ENCODE measurements around the gene PRM3.

PRM3 gene

DNA sequence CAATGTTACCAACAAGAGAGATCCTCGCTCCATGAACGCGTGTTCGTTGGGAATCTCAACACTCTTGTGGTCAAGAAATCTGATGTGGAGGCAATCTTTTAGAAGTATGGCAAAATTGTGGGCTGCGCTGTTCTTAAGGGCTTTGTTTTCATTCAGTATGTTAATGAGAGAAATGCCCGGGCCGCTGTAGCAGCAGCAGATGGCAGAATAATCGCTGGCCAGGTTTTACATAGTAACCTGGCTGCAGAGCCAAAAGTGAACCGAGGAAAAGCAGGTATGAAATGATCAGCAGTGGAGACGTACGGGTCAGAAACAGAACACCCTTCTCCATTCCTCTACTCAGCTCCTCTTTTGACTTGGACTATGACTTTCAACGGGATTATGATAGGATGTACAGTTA is 30.8 kb downstream of the PRM3 start:
- DNase-seq (ENCODE audit: low read depth) = no peak

DNA sequence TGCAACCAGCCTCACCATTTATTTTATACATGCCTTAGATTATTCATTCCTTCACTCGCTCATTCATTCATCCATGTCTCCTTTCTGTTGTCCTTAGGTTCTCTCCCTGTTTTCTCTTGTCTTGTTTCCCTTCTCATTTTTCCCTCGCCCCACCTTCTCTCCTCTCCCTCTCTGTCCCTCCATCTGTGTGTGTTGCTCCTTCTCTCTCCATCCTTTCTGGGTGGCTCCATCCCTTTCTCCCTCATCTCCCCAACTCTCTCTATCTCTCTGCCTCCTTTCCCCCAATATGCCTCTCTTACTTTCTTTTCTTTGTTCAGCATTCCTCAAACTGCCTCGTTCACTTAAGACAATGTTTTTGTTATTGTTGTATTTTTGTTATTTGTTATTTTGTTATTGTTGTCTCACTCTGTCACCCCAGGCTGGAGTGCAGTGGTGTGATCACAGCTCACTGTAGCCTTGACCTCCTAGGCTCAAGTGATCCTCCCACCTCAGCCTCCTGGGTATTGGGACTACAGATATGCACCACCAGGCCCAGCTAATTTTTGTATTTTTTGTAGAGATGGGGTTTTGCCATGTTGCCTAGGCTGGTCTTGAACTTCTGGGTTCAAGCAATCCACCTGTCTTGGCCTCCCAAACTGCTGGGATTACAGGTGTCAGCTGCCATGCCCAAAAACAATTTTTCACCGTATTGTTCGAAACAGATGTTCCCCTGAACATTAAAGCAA is 31.8 kb downstream of the PRM3 start:
- no peak for DNase-seq (ENCODE audit: low read depth)

DNA sequence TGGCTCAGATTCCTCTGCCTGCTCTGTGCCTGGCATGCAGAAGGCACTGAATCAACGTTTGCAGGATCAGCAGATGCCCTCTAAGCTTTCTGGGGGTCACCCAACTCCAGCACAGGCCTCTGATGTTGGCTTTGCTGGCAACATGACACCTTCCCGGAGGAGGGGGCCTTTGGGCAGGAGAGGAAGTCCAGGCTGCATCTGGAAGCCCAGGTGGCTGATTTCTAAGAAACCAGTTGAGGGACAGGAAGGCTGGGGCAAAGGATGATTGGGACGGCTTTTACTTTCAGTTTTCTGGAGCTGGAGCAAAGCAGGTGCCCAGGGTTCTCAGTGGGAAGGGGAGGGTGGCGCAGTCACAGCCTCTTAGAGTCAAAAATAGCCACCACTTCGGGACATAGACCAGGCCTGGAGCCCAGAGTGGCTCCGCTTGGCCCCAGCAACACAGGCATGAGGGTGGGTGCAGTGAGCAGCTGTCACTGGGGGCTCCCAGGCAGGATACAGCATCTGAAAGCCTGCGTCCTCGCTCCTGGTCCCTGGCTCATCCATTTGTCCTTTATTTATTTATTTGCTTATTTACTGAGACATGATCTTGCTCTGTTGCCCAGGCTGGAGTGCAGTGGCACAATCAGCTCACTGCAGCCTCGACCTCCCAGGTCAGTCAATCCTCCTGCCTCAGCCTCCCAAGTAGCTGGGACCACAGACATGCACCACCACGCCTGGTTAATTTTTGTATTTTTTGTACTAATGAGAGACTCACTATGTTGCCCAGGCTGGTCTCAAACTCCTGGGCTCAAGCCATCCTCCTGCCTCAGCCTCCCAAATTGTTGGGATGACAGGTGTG is 32.6 kb downstream of the PRM3 start:
- no peak for DNase-seq (ENCODE audit: low read depth)

DNA sequence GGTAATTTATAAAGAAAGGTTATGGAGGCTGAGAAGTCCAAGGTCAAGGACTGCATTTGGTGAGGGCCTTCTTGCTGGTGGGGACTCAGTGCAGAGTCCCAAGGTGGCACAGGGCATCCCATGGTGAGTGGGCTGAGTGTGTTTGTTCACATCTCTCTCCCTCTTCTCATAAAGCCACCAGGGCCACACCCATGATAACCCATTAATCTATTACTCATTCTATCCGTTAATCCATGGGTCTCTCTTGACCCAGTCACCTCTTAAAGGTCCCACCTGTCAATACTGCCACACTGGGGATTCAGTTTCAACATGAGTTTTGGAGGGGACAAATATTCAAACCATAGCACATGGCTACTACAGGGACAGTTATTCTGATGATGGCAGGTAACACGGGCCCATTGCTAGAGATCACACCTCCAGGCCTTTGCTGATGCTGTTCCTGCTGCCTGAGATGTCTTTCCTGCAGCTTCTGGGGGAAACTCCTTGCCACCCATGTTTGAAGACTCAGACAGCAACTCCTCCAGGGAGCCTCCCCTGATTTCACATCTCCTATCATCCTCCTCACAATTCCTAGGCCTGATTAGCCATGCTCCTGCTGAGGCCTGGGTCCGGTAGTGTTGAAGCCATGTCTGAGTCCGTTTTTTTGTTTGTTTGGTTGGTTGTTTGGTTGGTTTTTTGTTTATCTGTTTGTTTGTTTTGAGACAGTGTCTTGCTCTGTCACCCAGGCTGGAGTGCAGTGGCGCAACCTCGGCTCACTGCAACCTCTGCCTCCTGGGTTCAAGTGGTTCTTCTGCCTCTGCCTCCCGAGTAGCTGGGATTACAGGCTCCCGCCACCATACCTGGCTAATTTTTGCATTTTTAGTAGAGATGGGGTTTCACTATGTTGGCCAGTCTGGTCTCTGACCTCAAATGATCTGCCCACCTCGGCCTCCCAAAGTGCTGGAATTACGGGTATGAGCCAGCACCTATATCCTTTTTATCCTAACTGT is 33.5 kb downstream of the PRM3 start:
- no peak for DNase-seq (ENCODE audit: low read depth)

DNA sequence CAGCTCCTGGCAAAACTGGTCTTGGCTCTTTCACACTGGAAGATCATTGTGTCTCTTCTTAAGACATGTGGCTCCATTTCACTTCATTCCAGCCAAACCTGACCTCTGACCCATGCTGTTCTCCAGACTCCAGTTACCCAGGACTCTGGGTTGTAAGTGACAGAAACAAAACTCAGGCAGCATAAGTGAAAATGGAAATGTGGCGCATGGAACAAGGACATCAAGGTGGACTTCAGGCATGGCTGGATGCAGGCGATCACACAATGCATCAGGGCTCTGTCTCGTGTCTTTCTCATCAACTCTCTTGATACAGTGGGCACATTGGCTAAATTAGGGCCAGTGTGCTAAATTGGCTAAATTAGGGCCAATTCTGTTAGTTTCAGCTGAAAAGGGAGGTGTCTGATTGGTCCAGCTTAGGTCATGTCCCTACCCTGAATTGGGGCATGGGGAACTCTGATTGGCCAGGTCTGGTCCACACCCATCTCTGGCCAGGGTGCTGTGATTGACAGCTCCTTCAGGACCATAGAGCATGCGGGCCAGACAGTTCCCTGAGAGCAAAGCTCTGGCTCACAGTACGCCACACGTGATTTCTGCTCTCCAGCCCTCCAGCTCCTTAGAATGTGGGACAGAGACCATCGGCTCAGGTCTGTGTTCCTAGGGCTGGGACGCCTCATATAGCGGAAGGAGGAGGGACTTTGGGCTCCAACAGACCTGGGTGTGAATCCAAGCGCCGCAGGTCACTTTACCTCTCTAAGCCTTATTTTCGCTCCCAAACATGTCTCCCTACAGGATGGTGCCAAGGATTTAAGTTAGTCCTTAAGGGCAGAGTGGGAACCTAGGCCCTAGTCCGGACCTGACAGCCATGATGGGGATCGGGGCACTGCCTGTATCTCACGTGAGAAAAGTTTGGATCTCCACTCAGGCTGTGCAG is 34.9 kb downstream of the PRM3 start:
- DNase-seq (ENCODE audit: low read depth) = no peak

DNA sequence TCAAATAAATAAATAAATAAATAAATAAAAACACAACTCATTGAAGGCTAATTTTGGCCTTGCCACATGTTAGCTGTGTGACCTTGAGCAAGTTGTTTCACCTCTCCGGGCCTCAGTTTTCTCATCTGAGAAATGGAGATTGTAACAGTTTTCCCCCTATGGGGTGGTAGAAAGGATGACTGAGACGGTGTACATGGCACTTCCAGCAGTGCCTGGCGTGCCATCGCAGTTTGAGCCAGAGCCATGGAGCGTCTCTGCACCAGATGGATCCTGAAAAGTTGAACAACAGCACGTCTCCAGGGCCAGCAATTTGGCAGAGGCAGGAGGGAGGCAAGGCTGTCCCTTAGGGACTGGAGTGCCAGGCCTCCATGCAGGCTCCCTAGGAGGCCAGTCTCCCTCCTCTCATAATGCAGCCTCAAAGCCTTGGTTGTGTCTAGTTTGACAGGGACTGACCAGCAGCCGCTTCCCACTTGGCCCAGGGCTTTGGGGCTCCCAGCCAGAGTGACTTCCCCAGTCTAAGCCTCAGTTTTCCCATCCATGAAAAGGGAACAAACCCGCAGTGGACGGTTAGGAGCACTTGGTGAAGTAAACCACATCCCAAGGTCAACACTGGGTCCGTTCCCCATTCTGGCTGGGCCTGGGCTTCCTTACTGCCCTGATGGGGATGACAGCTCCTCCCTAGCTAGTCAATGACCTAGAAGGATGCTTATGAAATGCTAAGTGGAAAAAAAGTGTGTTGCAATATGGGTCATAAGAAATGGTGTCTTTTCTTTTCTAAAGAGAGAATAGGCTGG is 36.8 kb downstream of the PRM3 start:
- no peak for DNase-seq (ENCODE audit: low read depth)

DNA sequence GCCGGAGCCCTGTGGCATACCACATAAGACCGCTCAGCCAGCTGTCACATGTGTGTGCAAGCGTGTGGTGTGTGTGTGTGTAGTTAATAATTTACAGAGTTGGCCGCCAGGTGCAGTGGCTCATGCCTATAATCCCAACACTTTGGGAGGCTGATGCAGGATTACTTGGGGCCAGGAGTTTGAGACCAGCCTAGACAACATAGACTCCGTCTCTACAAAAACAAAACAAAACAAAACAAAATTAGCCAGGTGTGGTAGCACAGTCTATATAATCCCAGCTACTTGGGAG is 37.8 kb downstream of the PRM3 start:
- no peak for DNase-seq (ENCODE audit: low read depth)

DNA sequence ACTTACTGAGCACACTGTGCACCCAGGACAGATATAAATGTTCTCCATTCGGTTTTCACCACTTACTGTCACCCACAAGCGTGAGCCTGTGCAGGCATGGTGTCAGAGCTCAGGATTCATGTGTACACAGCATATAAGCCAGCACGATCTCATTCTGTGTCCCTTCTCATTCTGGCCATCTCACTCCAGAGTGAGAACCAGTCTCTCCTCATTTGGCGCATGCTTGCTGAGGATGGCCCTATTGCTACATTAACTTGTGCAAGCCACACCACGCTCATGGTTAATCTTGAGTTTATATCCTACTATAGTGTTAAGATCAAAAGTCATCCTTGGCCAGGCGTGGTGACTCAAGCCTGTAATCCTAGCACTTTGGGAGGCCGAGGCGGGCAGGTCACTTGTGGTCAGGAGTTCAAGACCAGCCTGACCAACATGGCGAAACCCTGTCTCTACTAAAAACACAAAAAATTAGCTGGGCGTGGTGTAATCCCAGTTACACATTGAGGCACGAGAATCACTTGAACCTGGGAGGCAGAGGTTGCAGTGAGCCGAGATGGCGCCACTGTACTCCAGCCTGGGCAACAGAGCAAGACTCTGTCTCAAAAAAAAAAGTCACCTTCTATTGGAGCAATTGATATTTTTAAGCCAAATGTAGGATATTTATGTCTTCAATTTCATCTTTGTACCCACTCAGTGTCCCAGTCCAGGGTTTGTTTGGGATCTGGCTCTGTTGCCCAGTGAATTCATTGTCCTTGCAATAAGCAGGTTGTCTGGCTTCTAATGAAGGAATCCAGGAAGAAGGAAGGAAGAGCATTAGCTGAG is 38.3 kb downstream of the PRM3 start:
- no peak for DNase-seq (ENCODE audit: low read depth)

DNA sequence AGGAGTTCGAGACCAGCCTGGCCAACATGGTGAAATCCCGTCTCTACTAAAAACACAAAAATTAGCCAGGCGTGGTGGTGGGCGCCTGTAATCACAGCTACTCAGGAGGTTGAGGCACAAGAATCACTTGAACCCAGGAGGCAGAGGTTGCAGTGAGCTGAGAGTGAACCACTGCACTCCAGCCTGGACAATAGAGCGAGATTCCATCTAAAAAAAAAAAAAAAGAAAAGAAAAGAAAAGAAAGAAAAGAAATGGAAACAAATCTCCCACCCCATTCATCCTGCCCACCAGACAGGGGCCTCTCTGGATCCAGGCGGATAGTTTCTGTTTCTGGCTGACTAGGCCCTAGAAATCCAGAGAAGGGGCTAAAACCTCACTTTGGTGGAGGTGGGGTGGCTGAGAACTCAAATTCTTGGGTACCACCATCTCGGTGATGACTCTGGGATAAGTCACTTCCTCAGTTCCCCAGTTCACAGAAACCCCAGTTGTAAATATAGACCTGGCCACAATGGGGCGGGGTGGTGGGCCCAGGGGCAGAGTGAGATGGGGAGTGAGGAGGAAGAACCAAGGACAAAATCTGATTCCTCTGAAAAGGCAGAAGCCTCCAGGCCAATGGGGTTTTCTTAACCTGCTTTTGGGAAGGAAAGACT is 39.6 kb downstream of the PRM3 start:
- DNase-seq (ENCODE audit: low read depth) = peak; percentile 41

DNA sequence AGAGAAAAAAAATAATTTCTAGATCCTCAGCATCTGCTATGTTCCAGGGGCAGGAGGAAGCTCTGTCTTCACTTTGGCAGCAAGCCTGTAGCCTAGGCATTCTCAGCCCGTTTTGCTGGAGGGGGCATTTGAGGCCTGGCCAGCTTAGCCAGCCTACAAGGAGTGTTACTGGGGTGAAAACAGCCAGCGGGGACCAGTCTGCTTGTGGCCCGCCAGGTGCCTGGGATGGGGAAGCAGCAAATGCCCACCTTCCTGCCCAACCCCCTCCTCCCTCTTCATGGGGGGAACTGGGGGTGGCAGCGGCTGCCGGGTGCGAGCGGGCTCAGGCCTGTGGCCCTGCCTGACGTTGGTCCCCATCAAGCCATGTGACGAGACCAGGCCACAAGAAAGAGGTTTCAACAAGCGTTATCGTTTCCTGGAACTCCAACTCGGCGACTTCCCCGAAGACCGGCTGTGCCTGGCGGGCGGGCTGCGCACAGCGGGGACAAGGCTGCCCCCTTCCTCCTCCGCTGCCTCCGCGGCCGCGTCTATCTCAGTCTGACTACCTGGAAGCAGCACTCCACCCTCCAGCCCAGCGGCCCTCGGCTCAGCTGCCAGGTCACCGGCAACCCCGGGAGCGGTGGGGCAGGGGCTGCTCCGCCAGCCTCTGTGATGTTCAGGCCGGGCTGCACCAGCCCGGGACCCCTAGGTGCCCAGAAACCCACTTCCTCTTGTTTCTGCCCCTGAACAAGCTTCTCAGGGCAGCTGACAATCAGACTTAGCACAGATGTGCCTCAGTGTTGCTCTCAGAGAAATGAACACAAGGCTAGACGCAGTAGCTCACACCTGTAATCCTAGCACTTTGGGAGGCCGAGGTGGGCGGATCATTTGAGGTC is 40.3 kb downstream of the PRM3 start:
- peak; percentile 75 for DNase-seq (ENCODE audit: low read depth)

DNA sequence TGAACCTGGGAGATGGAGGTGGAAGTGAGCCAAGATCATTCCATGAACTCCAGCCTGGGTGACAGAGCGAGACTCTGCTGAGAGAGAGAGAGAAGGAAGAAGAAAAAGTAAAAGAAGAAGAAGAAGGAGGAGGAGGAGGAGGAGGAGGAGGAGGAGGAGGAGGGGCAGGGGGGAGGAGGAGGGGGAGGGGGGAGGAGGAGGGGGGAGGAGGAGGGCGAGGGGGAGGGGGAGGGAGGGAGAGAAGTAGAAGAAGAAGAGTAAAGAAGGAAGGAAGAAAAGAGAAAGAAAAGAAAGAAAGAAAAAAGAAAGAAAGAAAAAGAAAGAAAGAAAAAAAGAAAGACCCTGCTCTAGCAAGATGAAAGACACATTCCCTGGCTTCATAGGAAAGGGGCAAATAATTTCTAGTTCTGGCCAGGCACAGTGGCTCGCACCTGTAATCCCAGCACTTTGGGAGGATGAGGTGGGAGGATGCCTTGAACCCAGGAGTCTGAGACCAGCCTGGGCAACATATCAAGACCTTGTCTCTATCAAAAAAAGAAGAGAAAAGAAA is 41.1 kb downstream of the PRM3 start:
- DNase-seq (ENCODE audit: low read depth) = no peak

DNA sequence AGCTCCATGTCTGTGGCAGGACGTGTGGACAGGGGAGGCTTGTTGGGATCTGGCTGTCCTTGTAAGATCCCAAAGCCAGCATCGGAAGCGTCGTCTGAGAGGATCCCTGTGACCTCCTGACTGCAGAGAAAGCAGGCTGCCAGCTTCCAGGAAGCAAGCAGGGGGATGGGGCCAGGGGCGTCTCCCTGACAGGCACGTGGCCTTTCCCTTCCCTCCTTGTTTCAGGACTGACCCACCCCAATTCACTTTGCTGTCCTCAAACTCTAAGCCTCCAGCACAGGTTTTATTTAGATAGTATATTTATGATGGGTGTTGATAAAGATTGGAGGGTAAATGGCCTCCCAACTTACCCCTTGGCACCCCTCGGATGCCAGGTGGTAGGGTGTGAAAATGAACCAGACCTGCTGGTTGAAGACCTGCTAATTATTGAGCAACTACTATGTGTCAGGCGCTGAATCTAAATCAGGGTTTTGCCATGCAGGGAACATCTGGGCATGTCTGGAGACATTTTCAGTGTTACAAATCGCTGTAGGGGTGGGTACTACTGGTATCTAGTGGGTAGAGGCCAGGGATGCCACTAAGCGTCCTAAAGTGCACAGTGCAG is 42.0 kb downstream of the PRM3 start:
- DNase-seq (ENCODE audit: low read depth) = no peak

DNA sequence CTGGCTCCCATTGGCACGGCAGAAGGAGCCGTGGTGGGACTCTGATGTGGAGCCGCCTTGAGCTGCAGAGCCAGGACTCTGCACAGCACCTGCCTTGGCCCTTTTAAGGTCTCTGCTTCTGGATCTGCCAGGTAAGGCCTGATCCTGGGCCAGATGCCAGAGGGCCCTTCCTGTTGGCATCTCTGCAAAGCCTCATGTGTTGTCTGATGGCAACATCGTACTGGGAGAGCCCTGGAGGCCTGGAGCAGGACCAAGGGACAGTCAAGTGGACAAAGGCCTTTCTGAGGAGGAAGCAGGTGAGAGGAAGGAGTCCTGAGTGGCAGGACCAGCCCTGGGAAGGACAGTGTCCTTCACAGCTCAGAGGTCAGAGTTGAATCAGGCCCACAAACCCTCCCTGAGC is 43.5 kb downstream of the PRM3 start:
- no peak for DNase-seq (ENCODE audit: low read depth)

DNA sequence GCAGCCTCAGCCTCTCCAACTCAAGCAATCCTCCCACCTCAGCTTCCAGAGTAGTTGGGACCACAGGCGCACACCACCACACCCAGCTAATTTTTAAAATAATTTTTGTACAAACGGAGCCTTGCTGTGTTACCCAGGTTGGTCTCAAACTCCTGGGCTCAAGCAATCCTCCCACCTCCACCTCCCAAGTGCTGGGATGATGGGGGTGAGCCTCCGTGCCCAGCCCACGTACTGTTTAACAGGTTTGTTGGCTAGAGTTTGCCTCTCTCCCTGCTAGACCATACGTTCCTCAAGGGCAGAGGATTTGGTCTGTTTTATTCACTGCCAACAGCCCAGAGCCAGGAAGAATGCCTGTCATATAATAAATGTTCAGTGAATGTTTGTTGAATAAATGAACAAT is 44.0 kb downstream of the PRM3 start:
- no peak for DNase-seq (ENCODE audit: low read depth)

DNA sequence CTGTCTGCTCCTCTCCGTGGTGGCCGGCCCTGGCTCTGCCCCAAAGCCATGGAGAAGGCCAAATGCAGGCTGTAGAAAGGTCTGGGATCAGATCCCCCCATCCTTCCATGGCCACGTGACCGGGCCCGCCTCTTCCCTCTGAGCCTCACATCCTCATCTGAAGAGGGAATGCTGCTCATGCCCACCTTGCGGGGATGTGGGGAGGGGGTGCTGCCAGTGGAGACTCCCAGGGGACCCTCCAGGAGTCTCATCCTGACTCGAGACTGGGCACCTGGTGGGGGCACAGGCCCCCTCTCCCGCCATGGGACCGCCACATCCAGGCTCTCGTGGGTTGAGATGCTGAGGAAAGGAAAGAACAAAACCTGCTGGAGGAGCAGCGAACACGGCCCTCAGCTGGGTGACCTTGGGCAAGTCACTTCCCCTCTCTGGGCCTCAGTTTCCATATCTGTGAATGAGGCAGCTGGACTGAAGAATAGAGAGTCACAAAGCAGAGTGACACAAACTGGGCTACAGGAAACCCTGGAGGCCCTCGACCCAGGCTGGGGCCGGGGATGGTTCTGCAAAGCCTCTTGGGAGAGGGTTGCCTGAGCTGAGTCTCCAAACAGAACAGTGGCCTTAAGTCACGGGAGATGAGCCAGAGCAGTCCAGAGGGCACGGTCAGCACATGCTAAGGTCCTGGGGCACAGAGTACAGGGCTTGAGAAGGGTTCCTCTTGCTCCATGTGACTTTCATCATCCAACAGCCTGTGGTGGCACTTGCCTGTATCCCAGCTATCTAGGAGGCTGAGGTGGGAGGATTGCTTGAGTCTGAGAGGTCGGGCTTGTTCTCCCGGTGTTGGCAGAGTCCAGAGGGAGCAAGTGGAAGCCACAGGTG is 47.5 kb downstream of the PRM3 start:
- DNase-seq (ENCODE audit: low read depth) = no peak

DNA sequence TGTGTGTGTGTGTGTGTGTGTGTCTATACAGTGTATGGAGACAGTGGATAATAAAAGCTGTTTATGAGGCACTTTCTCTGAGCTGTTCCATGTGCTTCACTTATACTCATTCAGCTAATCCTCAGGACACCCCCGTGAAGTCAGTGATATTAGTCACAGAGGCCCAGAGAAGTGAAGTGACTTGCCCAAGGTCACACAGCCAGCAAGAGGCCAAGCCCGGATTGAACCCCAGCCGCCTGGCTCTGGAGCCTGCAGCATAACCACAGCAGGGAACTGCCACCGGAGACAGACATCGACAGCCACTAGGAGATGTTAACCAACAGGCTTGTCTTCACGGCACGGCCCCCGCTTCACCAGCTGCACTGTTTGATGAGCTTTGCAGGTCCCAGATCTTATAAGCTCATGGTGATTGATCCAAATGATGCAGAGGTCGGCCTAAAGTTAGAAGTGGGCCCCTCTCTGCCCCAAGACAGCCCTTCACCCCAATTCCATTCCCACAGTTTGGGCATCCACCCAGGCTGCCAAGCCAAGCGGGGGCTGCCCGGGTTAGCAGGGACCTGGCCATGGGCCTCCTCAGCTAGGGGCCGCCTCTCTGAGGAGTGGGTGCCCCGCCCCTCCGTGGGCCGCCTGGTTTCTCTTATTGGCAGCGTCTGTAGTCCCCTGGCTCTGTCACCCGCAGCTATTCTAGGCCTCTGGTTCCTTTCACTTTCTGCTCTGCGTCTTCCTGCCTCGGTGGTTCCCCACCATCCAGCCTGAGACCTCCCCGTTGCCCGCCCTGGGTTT is 48.3 kb downstream of the PRM3 start:
- DNase-seq (ENCODE audit: low read depth) = peak; percentile 47

Data from stimulated activated CD8-positive, alpha-beta memory T cell treated with anti-CD3 and anti-CD28 coated beads, Interleukin-15, amount 100 ng/mL, for 24 hours (primary cell).